AG08396 (cell line): ENCODE results near the gene DHRSX.
"Not testable (repeated sequence)": the region's sequence is repeated elsewhere in the genome, so short reads cannot be mapped to it uniquely, and the experiment has no call there.

Source experiments
- DNase-seq: peaks from one replicate; pipeline ENCODE4 v3.0.0; 2012; ENCODE audit warnings: low spot score, mixed read lengths

Gene DHRSX

GRCh38 chrX:2395261-2395992 lies 105.3 kb downstream of the DHRSX start:
- no peak for DNase-seq

- peak; percentile 20 for DNase-seq
Measured at GRCh38 chrX:2391869-2392606, 108.7 kb downstream of the DHRSX start.

- DNase-seq = no peak
Measured at GRCh38 chrX:2390754-2391153, 110.0 kb downstream of the DHRSX start.

- not testable (repeated sequence) for DNase-seq
Measured at GRCh38 chrX:2389731-2390130, 111.0 kb downstream of the DHRSX start.

- no peak for DNase-seq
Measured at GRCh38 chrX:2389324-2389723, 111.5 kb downstream of the DHRSX start.

- DNase-seq = no peak
Measured at GRCh38 chrX:2388669-2389068, 112.1 kb downstream of the DHRSX start.

- no peak for DNase-seq
Measured at GRCh38 chrX:2387614-2388239, 113.0 kb downstream of the DHRSX start.

- peak; percentile 43 for DNase-seq
Measured at GRCh38 chrX:2385224-2385623, 115.6 kb downstream of the DHRSX start.

GRCh38 chrX:2384486-2384885 lies 116.3 kb downstream of the DHRSX start:
- no peak for DNase-seq

GRCh38 chrX:2383735-2384134 lies 117.0 kb downstream of the DHRSX start:
- no peak for DNase-seq

GRCh38 chrX:2383144-2383543 lies 117.6 kb downstream of the DHRSX start:
- DNase-seq = no peak

GRCh38 chrX:2382433-2383048 lies 118.2 kb downstream of the DHRSX start:
- not testable (repeated sequence) for DNase-seq

GRCh38 chrX:2376166-2376565 lies 124.6 kb downstream of the DHRSX start:
- no peak for DNase-seq

- peak; percentile 28 for DNase-seq
Measured at GRCh38 chrX:2374086-2374485, 126.7 kb downstream of the DHRSX start.

- no peak for DNase-seq
Measured at GRCh38 chrX:2373615-2374014, 127.2 kb downstream of the DHRSX start.

- DNase-seq = no peak
Measured at GRCh38 chrX:2371026-2371711, 129.6 kb downstream of the DHRSX start.

- DNase-seq = no peak
Measured at GRCh38 chrX:2370456-2370855, 130.3 kb downstream of the DHRSX start.

- no peak for DNase-seq
Measured at GRCh38 chrX:2369206-2369605, 131.6 kb downstream of the DHRSX start.

- DNase-seq = no peak
Measured at GRCh38 chrX:2360731-2361130, 140.0 kb downstream of the DHRSX start.

- not testable (repeated sequence) for DNase-seq
Measured at GRCh38 chrX:2359522-2359921, 141.3 kb downstream of the DHRSX start.

GRCh38 chrX:2351999-2352995 lies 148.5 kb downstream of the DHRSX start:
- DNase-seq = peak; percentile 79
